Suppressor macrophage treated with lipopolysaccharide for 1 hour (primary cell): ENCODE results near the gene SPEG.
A peak's percentile ranks its signal among the peaks of the same experiment; 100 is the strongest.
"Not testable (repeated sequence)": the region's sequence is repeated elsewhere in the genome, so short reads cannot be mapped to it uniquely, and the experiment has no call there.

Experiments
- DNase-seq, 3 donors: peaks; one replicate each; pipeline ENCODE4 v3.0.0-alpha.2; 2020 to 2022

SPEG gene

DNA sequence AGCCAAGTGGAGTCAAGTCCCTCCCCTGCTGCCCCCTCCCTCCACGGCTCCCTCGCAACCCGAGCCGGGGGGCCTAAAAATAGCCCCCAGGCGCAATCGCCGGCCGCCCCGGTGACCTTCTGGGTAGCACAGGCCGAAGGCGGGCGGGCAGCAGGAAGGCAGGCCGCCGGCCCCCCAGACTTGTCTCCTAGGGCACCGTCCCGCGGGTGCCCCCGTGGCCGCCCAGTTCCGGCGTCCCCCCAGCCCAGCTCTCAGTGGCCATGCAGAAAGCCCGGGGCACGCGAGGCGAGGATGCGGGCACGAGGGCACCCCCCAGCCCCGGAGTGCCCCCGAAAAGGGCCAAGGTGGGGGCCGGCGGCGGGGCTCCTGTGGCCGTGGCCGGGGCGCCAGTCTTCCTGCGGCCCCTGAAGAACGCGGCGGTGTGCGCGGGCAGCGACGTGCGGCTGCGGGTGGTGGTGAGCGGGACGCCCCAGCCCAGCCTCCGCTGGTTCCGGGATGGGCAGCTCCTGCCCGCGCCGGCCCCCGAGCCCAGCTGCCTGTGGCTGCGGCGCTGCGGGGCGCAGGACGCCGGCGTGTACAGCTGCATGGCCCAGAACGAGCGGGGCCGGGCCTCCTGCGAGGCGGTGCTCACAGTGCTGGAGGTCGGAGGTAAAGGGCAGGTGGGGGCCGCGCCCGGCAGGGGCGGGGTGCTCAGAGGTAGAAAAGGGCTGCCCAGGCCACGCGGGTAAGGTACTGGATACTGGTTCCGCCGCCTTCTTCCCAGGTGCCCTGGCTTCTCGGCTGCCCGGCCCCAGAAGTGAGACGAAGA is at the start of gene SPEG:
SPEG (plus strand) TSS at position 126 of the 808 bp plus-strand sequence; CDS start at position 261, 135 bp downstream.
- no peak for DNase-seq

DNA sequence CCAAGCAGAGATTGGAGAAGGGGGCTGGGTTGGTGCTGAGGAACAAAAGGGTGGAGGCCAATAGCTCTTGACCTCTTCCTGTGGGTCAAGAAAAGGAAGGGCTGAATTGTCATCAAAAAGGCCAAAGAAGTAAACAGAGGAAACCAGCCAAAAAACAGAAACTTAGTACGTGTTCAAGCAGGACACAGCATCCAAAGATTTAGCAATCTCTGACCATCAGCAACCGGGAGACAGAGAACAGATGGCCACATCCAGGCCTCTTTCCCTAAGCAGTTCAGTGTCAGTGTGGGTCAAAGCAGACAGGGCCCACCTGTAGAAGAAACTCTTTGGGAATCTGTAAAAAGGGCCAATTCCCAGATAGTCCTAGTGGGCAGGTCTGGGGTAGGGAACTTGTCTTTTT is 49.8 kb upstream of the SPEG start:
- DNase-seq: no peak

- no peak for DNase-seq
Measured at GRCh38 chr2:219385958-219386520, 48.6 kb upstream of the SPEG start.

GRCh38 chr2:219386532-219387280 is 47.9 kb upstream of the SPEG start:
- no peak for DNase-seq

DNA sequence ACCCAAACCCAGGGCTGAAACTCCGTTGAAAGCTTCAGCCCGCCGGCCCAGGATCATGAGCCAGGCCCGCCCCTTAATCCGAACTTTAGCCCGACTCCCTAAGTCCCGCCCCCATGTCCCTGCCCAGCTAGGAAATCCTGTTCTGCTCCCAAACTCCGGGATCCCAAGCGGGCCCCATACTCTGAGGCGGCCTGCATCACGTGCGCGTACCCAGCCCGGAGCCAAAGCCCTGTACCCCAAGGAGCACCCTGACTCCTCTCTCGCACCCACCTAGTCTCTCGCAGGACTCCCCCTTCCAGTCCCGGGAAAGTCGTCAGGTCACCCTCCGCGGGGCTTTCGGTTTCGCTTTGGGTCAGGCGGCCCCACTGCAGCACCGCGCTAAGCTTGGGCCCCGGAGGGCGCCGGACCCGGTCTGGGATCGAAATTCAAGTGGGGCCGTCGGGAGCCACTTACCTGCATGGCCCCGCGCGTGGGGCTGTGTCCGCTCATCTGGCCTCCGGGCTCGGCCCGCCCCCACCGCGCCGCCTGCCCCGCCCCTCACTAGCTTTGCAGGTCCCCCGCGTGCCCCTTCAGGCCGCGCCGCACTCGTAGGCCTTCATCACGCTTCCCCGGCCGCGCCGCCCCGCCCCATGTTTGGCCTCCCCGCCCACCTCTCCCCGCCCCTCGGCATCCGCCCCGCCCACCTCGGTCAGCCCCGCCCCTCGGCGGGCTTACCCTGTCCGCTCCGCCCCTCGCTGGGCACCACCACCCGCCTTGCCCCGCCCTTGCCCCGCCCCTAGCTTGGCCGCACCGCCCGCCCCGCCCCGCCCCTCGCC is 47.1 kb upstream of the SPEG start, which contains the start of gene DNPEP:
DNPEP (minus strand) TSS at position 607 of the 815 bp plus-strand sequence; CDS start at position 489, 118 bp downstream.
- DNase-seq: peak; percentile 95 to 99 (median 98)

DNA sequence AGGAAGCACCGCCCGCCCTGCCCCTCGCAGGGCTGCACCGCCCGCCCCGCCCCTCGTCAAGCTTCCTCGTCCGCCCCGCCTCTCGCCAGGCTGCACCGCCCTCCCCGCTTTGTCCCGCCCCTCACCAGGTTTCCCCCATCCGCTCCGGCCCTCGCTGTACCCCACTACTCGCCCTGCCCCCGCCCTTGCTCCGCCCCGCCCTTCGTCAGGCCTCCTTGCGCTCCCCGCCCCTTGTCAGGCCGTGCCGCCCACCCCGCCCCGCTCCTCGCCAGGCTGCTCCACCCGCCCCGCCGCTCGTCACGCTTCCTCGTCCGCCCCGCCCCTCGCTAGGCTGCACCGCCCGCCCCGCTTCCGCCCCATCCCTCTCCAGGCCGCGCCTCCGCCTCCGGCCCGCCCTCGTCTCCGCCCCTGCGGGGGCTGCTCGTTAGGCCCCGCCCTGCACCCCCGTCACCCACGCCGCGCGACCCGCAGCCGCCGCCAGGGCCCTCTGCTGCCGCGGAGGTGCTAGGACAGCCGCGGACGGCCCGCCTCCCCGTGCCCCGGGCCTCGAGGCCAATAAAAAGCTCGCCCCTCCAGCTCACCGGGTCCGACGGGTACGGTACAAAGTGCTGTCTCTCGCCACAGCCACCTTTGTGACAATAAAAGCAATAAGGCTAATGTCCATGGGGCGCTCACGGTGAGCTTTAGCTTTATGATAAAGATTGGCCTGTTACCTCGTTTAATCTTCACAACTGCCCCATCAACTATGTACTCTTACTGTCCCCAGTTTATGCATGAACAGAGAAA is 46.3 kb upstream of the SPEG start:
- DNase-seq: peak; percentile 98 to 100 (median 99)

- no peak for DNase-seq
Measured at GRCh38 chr2:219388907-219389156, 45.8 kb upstream of the SPEG start.

DNA sequence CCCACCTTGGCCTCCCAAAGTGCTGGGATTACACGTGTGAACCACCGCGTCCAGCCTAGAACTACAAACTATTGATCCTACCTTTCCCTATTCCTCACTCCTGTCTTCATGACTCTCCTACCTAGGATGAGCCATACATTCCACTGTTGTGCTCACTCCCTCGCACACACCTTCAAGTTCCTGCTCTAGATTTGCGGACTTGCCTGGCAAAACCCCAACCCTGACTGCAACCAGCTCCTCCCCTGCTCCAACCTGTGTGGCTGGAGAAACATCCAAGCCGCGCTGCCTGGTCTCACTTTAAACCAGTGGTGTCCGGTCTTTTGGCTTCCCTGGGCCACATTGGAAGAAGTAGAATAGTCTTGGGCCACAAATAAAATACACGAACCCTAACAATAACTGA is 41.9 kb upstream of the SPEG start:
- no peak for DNase-seq

- DNase-seq: not testable (repeated sequence)
Measured at GRCh38 chr2:219395056-219395455, 39.6 kb upstream of the SPEG start.

DNA sequence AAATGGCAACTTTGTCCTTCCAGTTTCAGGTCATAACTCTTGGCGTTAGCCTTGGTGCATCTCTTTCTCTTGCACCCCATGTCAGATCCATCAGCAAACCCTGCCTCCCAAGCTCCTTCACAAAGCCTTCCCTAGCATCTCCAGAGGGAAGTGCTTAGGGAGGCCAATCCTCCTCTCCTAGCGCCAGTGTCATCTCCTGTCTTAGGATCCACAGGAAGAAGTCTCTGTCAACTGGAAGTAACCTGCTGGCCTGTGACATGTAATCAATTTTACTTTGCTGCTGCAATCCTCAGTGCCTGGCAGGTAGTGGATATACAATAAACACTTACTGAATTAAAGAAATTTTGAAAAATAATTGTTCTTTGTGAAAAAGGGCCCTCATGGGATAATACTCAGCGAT is 39.0 kb upstream of the SPEG start:
- no peak for DNase-seq

GRCh38 chr2:219396863-219397457 is 37.7 kb upstream of the SPEG start:
- DNase-seq: peak in 1 of 3 donors; percentile 35

DNA sequence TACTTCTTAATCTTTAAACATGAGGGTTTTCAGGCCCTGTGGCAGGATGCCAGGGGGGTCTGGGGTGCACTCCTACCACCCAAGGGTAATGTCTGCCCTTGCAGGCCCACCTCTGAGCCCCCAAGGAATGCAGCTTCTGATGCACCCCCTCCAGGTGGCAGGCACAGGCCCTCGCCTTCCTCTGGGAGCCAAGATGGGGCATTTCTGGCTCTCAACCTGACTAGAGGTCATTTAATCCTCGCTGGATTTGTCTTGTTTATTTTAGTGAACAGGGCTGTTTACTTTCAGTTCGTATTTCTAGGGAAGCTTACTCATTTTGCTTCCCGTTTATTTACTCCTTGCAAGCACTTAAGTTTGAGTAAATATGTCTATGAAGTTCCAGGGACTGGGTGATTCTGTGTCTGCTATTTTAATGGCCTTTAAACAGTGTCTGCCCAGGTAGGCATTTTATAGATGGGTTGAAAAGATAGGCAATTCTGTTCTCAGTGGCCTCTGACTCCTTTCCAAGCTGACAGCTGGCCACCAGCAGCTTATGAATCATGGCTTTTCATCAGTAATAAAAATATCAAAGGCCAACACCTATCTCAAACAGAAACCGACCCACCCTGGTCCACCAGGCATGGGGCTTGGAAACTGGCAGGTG is 35.8 kb upstream of the SPEG start:
- DNase-seq: no peak

GRCh38 chr2:219399716-219400478 is 34.7 kb upstream of the SPEG start:
- no peak for DNase-seq

DNA sequence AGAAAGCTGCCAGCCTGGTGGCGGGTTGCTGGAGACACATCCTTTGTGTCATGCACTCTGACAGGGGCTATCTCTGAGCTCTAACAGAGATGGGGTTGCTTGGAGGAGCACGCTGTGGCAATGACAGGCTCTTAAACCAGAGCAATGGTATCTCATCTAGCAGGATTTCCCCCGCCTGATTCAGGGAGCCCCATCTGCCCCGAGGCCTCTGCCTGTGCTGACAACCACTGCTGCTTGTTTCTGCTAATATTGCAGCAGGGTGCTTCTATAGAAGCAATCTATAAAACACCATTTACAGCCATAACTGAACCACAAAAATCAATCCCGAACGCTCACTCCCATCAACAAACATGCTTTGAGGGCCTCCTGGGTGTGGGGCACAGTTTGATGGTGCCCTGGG is 34.1 kb upstream of the SPEG start:
- no peak for DNase-seq

- peak; percentile 28 to 36 (median 36) for DNase-seq
Measured at GRCh38 chr2:219401606-219402005, 33.0 kb upstream of the SPEG start.

DNA sequence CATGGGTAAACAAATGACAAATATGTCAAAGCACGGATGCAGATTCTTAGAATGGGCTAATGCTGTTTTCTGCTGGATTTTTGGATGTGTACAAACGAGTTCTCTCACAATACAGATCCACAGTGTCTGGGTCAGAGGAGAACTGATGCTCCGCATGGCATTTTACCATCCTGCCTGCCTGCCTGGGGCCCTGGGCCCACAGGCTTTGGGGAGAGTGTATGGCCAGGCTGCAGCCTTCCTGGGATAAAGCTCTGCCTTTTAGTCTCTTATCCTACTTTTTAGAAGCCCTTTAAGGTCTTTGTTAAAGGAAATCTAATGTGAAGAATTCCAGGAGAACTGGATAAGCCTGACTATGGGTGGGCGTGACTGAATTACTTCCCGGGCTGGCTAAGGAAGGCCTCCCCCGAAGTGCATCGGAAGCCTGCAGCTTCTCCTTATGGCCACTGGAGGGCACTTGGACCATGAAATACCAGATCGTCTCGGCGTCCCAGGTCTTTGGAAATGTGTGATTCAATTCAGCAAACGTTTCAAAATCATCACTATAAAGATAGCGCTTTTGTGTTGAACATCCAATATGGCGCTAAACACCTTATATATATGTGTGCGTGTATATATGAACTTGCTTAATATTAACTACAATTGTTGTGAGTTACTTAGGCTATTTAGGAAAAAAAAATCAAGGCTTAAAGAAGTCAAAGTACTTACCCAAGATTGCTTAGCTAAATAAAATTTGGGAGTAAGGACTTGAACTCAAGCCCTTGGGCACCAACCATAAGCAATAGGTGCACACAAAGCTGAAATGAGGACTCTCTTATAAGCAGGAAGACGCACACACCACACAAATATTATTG is 31.8 kb upstream of the SPEG start:
- DNase-seq: peak; percentile 83 to 88 (median 83)

- no peak for DNase-seq
Measured at GRCh38 chr2:219403861-219404260, 30.8 kb upstream of the SPEG start.

DNA sequence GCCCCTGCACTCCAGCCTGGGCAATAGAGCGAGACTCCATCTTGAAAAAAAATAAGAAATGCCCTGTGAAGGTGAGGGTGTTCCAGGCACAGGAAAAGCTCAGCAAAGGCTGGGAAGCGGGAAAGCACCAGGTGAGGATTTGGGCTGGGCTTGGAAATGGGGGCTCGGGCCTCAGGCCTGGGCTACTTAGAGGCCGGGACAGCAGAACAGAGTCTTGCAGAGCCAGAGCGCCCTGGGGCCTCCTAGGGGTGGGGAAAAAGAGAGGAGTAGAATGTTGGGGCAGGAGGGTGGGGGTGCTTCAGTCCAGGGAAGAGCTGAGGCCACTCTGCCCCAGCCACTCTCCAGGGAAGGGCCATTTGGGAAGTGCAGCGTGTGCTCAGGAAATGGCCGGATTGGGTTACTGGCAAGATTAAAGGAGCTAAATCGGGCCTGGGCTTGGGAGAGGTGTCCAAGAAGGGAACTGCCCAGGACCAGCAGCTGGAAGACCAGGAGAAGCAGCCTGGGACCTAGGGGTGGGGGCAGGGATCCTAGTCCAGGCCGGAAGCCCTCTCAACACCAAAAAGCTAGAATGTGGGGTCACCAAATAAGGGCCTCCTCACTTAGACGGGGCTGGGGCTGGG is 30.2 kb upstream of the SPEG start:
- no peak for DNase-seq

DNA sequence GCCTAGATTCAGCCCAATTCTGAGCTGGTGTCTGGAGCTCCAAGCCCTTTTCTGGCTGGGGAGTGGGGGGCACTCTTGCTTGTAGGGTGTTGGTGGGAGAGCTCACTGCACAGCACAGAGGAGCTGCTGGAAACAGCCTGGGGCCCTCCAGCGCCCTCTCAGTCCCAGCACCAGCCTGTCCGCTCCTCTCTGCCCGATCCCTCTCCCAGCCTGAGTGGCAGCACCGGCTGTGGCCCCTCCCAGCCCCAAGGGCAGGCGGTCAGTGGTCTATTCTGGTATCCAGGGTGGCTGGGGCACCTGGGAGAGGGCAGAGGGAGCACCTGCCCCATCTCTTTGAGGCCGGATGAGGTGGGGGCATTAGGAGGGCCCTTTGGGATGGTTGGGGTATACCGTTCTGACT is 29.7 kb upstream of the SPEG start:
- no peak for DNase-seq
